Left lung (tissue), 10 donors: ENCODE data around the gene ZSWIM6. TPM values are rescaled to one million over a fixed set of nuclear protein-coding genes. Genes with fewer than 3 reads are reported as not detected.

Experiments used
- ATAC-seq: fragments of 200-7000 bp; cut with Tn5 transposase; one replicate; pipeline ENCODE4 v1.9.1; 2020; ENCODE audit warnings: moderate library complexity
- DNase-seq, 4 donors: peaks; one replicate each; pipeline ENCODE4 v3.0.0-alpha.2; 2013 to 2020
- H3K27ac ChIP-seq, 2 donors: fragments of 200-600 bp; sonication (generic) in 1 of 2; one replicate each; pipeline versions ENCODE4 v1.5.0 to v1.8.0; 2020 to 2021
- H3K27me3 ChIP-seq, 2 donors: fragments of 200-600 bp; sonication (generic) in 1 of 2; one replicate each; pipeline versions ENCODE4 v1.5.0 to v1.8.0; 2020 to 2021
- H3K36me3 ChIP-seq, 2 donors: fragments of 200-600 bp; sonication (generic) in 1 of 2; one replicate each; pipeline versions ENCODE4 v1.5.0 to v1.8.0; 2020 to 2021
- H3K4me1 ChIP-seq, 2 donors: fragments of 200-600 bp; one replicate each; pipeline ENCODE4 v1.8.0; 2021
- H3K4me3 ChIP-seq, 2 donors: fragments of 200-600 bp; sonication (generic) in 1 of 2; one replicate each; pipeline versions ENCODE4 v1.5.0 to v1.8.0; 2020 to 2021; ENCODE audit warnings: mild to moderate bottlenecking in 1 of 2
- H3K9me3 ChIP-seq, 2 donors: fragments of 200-600 bp; sonication (generic) in 1 of 2; one replicate each; pipeline versions ENCODE4 v1.5.0 to v1.8.0; 2020 to 2021
- intact Hi-C, 2 donors: fragments of 100-400 bp; cut with DNase I; formaldehyde crosslinking; loops; one replicate each; pipeline versions ENCODE4 v1.11.2 to v1.14.2; 2022
- polyA plus RNA-seq, 6 donors: library from polyadenylated mRNA; unstranded; fragments of 120-200 nt; gene quantifications; one replicate each; pipeline ENCODE4 v1.2.1, GENCODE V29; 2013; ENCODE audit not compliant: insufficient read length in 6 of 6
- total RNA-seq, 2 donors: library from RNA; stranded (reverse); fragmentation: NEBNext Ultra II Directional; extraction: Animal tissue kit (Norgen Biotek cat#: 25700); gene quantifications; one replicate each; pipeline ENCODE4 v1.2.1, GENCODE V29; 2021
- TF ChIP-seq, protein P1 (sequence below), 2 donors: fragments of 200-600 bp; sonication (generic) in 1 of 2; IDR thresholded peaks; one replicate each; pipeline versions ENCODE4 v1.5.0 to v1.8.0; 2021; ENCODE audit warnings: antibody characterized with exemption in 2 of 2
- donor health status: DM: no; HTN: yes; CAD: no.
- donor health status: DM: no; HTN: no; CAD: no.

The ZSWIM6 gene
- total and polyA plus RNA-seq, 8 donors: 17.5 to 24.4 (median 22.3) TPM

GRCh38 chr5:61330845-61331406, 1.1 kb upstream of the ZSWIM6 start:
- Histone ChIP-seq H3K9me3 (no peaks in the 10 kb centered on the region), H3K27me3 (peaks cover 0 to 19% of the 10 kb centered on the region in 2 donors), H3K36me3 (no peaks in the 10 kb centered on the region), H3K4me3 (peak overlapping the region; percentile 73 to 95), H3K27ac (peak overlapping the region; percentile 91 to 96), H3K4me1 (peaks cover 13 to 54% of the 10 kb centered on the region in 2 donors)
- TF ChIP-seq, protein P1, sequence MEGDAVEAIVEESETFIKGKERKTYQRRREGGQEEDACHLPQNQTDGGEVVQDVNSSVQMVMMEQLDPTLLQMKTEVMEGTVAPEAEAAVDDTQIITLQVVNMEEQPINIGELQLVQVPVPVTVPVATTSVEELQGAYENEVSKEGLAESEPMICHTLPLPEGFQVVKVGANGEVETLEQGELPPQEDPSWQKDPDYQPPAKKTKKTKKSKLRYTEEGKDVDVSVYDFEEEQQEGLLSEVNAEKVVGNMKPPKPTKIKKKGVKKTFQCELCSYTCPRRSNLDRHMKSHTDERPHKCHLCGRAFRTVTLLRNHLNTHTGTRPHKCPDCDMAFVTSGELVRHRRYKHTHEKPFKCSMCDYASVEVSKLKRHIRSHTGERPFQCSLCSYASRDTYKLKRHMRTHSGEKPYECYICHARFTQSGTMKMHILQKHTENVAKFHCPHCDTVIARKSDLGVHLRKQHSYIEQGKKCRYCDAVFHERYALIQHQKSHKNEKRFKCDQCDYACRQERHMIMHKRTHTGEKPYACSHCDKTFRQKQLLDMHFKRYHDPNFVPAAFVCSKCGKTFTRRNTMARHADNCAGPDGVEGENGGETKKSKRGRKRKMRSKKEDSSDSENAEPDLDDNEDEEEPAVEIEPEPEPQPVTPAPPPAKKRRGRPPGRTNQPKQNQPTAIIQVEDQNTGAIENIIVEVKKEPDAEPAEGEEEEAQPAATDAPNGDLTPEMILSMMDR (IDR thresholded peaks at IDR 0.05): peak; percentile 31 to 54
- intact Hi-C loops: no loop called here
- peak; percentile 78 to 95 (median 86) for DNase-seq
- ATAC-seq: peak; percentile 65

DNA sequence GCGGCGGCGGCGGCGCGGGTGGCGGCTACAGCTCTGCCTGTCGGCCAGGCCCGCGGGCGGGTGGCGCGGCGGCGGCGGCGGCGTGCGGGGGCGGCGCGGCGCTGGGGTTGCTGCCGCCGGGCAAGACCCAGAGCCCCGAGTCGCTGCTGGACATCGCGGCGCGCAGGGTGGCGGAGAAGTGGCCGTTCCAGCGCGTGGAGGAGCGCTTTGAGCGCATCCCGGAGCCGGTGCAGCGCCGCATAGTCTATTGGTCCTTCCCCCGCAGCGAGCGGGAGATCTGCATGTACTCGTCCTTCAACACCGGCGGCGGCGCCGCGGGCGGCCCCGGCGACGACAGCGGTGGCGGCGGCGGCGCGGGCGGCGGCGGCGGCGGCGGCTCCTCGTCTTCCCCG, 296 bp downstream of the ZSWIM6 start:
- Histone ChIP-seq H3K27ac (peak overlapping the region; percentile 72 to 91), H3K36me3 (no peaks in the 10 kb centered on the region), H3K4me3 (peak overlapping the region in 1 of 2 donors; percentile 73), H3K27me3 (peaks cover 0 to 19% of the 10 kb centered on the region in 2 donors), H3K4me1 (peaks cover 13 to 51% of the 10 kb centered on the region in 2 donors), H3K9me3 (no peaks in the 10 kb centered on the region)
- TF ChIP-seq, protein P1 (IDR thresholded peaks at IDR 0.05): no peak
- intact Hi-C loops: no loop called here
- peak in 2 of 4 donors; percentile 55 to 88 for DNase-seq
- ATAC-seq: no peak

DNA sequence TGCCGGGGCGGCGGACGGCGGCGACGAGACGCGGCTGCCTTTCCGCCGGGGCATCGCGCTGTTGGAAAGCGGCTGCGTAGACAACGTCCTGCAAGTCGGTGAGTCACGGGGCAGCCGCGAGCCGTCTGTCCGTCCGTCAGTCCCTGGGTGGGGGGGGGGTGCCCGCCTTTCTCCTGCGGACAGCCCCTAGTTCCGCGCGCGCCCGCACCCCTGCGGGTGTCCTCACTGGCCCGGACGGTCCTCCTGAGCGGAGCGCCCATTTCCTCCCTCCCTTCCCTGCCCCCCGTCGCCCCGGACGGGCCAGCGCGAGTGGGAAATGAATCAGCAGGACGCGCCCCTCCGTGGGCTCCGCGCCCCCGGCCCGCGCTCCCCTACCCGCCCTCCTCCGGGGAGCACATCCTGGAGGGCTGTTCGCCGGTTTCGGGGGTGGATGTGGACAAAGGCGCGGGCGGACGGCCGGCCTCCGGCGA, 828 bp downstream of the ZSWIM6 start:
- DNase-seq (peak in 2 of 4 donors; percentile 57 to 91), ATAC-seq (no peak)
- Histone ChIP-seq H3K4me3 (peak overlapping the region; percentile 73 to 92), H3K27me3 (peaks cover 0 to 19% of the 10 kb centered on the region in 2 donors), H3K4me1 (peaks cover 10 to 47% of the 10 kb centered on the region in 2 donors), H3K27ac (peak overlapping the region; percentile 85 to 88), H3K36me3 (no peaks in the 10 kb centered on the region), H3K9me3 (no peaks in the 10 kb centered on the region)
- intact Hi-C loops: no loop called here
- TF ChIP-seq, protein P1 (IDR thresholded peaks at IDR 0.05): no peak

DNA sequence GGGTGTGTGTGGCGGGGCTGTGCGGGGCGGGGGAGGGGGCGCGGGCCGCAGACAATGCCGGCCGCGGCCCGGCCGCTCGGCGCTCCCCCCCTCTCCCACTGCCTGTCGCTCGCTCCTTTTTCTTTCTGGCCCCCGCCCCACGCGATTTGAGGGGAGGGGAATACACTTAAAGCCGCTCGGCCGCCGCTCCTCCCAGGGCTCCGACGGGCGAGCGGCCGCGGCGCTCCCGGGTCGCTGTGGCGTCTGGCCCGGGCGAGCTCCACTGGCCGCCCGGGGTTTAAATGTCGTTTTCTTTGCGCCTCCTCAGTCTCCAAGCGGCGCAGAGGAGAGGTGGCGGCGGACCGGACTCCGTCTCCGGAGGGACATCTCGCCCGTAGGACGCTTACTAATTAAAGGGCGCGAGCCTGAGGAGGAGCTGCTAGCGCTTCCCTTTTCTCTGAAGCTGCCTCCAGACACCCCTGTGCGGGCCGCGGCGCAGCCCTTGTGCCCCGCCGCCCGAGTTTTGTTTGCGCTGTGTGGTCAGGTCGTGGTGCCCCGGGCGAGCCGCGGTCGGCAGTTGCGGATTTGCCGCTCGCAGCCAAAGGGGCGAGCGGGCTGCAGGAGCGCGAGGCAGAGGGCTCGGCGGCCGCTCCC, 1.4 kb downstream of the ZSWIM6 start:
- H3K36me3 ChIP-seq: no peaks in the 10 kb centered on the region
- DNase-seq: peak in 2 of 4 donors; percentile 68 to 90
- H3K27ac ChIP-seq: peak overlapping the region; percentile 85 to 88
- peaks cover 10 to 47% of the 10 kb centered on the region in 2 donors for H3K4me1 ChIP-seq
- peak overlapping the region; percentile 73 to 92 for H3K4me3 ChIP-seq
- intact Hi-C loops: no loop called here
- H3K9me3 ChIP-seq: no peaks in the 10 kb centered on the region
- no peak for ATAC-seq
- TF ChIP-seq, protein P1 (IDR thresholded peaks at IDR 0.05): no peak
- H3K27me3 ChIP-seq: peaks cover 0 to 19% of the 10 kb centered on the region in 2 donors
